HG03066 (cell line): ENCODE results near the gene CSH2.
A peak's percentile ranks its signal among the peaks of the same experiment; 100 is the strongest.

Source experiments
- ATAC-seq: cut with Tn5 transposase; IDR thresholded peaks from one replicate; pipeline ENCODE4 v1.9.1; 2021; ENCODE audit warnings: low read depth; ENCODE audit not compliant: unreplicated experiment

Gene CSH2

DNA sequence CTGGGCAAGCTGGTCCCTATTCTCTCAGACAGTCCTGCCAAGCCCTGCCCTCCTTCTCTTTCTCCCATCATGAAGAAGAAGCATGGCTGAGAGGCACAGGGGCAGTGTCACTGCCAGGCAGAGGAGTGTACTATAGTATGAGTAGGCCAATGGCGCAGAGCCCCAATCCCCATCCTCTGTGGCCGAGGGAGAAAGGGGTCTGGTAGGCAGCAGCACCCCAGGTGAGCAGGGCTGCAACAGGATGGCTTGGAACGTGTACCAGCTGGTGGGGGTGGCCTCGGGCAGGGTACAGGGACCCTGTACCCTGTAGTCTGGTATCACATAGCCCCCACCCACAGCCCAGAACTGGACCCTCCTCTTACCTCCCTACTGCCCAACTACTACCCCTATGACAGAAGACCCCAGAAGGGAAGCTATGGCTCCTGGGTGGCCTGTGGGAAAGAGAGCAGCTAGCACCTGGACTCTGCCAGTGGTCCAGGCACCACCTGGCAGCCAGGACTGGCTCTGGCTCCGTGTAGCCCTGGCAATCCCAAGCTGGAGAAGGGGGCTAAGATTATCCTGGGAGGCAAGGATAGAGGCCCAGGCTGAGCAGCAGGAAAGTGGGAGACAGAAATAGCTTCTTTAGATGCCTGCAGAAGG is 35.4 kb downstream of the CSH2 start:
- no peak for ATAC-seq

DNA sequence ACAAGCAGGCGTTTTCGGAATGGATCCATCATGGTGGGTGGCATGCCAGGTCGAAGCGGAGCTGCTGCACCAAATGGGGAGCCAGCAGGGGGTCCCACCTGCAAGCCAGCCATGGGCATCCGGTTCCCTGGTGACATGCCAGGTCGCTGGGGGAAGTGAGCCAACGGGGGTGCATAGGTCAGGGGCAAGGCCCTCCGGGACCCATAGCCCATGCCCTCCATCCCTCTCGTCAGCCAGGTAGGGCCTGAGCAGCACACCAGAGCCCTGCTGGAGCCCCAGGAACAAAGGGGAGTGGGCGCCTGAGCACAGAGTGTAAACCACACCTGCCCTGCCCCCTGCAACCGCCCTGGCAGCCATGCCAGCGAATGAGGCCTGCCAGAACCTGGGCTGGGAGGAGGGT is 36.0 kb downstream of the CSH2 start:
- ATAC-seq: no peak

DNA sequence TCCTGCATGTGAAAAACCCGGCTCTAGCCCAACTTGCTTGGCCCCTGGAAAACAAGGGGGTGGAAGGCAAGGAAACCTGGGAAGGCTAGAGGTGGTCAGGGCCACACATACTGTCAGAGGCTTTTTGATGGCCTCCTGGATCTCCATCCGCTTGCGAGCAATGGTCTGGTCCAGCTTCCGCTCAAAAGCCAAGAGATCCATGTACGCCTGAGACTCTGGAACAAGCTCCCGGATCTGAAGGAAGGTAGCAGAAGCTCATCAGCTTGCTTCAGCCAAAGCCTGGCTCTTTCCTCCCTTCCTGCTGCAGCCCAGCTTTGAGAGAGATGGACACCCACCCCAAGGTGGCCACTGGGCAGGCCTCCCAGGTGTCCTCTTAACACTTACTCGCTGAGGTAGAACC is 36.7 kb downstream of the CSH2 start:
- ATAC-seq: no peak

DNA sequence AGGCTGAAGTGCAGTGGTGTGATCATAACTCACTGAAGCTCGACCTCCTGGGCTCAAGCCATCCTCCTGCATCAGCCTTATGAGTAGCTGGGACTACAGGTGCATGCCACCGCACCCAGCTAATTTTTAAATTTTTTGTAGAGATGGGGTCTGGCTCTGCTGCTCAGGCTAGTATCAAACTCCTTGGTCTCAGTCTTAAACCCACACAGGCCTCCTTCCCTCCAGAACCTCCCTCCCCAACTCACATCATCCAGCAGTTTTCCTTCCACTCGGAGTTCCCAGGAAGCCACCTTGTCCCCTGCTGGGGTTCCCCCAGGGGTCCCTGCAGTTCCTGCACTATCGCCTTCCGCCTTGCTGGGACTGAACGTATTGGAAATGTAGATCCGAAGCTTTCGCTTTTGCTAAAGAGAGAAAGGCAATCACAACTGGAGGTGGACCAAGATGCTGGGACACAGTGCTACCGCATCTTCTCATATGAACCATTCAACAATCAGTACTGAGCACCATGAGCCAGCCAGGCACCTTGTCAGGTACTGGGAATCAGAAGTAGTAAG is 38.2 kb downstream of the CSH2 start:
- no peak for ATAC-seq

DNA sequence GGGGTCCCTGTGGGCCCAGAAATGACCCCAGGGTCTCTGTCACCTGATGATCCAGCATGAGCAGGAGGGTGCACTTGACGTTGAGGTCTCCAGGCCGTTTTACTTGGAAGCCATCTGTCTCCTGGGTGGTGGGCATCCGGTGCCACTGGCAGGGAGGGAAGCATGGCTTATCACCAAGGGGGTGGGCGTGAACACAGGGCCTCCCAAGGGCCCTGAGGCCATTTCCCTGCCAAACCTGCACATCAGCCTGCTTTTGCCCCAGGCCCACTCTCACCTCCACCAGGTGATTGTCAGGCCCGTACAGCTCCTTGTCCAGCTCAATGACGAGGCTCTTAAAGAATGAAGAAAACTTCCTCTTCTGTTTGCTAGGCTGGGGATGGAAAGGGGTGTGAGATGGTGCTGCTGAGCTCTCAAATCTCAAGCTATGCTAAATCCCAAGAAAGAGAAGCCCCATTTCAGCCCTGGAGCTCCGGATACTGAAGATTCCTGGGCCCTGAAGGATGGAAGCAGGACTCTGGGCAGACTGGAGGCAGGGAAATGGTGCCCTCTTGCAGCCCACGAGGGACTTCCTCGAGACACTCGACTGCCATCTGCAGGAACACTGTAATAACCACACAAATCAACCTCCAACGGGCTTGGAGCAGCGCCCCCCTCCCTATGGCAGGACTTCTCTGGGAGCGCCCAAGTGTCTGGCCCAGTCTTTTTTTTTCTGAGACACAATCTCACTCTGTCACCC is 38.9 kb downstream of the CSH2 start:
- peak; percentile 61 for ATAC-seq

DNA sequence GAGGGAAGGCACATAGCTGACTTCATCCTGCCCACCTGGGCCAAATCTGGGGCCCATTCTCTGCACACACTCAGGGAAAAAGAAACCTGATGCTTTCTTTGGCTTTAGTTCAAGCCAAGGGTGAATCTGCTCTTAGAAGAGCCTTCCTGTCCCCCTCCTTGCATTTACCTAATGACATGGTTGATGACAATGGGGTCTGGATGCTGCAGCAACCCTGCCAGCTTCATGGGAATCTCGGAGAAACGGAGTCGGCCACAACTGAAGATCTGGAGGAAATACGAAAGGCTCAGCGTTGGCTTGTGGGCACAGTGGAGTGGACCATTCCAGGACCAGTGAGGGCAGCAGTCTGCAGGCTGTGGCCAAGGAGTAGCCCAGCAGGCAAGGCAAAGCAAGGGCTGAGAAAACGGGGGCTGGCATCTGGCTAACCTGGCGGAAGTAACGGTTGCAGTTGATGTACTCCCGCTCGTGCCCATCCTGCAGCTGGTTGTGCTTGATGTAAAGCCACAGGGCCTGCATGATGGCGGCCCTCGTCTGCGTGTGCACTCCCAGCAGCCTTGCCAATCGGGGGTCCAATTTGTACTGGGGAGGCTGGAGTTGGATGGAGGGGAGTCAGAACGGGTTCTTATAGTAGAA is 39.6 kb downstream of the CSH2 start:
- ATAC-seq: no peak

DNA sequence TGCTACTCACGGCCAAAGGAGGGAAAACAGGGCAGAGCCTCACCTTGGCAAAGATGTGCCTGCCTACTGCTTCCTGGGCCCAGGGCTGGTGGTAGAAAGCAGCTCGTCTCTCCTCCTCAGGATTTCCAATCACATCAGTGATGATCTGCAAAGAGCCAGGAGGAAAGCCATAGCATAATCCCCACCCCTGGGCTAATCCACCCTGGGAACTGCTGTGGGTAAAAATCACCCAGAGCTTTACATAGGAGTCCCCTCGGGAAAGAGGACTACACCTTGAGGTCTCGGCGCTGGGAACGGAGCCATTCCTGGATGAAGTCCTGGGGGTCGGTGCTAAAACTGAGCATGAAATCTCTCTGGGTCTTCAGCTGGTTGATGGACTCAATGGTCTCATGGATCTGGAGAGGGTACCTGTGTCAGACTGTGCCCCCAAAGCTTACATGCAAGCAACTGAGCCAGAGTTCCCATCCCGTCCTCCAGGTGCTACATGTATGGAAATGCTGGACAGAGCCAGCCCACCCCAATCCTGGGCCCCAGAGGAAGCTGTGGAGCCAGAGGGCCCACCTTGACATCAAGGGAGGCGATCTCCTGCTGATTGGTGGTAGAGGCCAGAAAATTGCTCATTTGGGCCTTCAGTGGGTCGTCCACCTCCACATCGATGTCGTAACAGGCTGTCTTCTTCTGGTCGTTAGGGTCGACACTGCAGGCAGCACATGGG is 40.3 kb downstream of the CSH2 start:
- ATAC-seq: no peak

DNA sequence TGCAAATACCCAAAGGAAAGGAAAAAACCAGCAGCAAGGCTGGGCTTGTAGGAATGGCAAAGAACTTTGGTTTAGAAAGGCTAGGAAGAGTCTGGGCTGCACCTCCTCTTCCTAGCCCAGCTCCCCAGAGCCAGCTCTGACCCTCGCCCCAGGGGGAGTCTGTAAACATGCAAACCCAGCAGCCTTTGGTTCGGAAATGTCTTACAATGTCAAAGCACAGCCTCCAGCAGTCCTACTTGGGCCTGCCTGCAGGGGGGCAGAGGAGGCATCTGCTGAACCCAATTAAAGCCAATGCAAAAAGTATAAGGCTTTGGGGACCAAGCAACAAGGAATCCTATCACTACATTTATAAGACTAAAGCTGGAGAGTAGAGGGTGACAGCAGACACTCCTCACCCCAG is 41.0 kb downstream of the CSH2 start:
- ATAC-seq: no peak

DNA sequence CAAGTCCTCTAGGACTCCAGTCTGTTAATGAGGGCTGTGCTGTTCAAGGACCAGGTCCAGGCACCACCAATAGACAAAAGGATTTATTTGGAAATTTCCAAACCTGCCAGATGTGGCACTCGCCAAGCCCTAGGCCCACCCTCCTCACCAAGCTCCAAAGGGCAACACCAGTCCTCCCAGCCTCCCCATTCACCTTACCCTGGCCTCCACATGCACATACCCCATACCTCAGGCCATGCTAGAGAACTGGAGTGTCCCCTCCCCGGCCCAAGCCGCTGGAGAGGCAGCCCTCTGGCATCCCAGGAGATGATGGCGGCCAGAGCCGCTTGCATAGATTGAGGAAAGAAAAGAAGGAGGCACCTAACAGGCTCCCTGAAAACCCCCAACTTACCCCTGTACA is 41.5 kb downstream of the CSH2 start:
- no peak for ATAC-seq

DNA sequence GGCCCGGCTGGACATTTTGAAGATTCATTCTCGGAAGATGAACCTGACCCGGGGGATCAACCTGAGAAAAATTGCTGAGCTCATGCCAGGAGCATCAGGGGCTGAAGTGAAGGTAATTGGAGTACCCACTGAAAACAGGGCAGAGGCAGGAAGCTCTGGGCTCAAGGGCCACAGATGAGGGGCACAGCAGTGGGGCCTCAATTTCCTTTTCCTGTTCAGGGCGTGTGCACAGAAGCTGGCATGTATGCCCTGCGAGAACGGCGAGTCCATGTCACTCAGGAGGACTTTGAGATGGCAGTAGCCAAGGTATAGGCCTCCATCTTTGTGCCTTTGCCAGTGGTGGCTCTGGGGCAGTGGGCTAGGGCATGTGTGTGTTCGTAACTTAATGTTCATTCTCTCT is 42.0 kb downstream of the CSH2 start:
- ATAC-seq: no peak

DNA sequence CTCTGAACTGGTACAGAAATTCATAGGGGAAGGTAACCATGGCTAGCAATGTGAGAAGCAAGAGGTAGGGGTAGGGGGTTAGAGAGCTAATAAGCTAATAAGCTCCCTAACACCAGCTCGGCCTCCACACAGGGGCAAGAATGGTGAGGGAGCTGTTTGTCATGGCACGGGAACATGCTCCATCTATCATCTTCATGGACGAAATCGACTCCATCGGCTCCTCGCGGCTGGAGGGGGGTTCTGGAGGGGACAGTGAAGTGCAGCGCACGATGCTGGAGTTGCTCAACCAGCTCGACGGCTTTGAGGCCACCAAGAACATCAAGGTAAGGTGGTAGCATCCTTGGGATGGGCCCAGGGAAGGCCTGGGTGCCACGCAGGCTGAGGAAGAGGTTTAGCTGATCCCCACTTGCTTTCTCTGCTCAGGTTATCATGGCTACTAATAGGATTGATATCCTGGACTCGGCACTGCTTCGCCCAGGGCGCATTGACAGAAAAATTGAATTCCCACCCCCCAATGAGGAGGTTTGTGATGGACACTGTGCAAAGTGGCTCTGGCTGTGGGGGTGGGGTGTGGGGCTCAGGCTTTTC is 42.5 kb downstream of the CSH2 start:
- no peak for ATAC-seq

DNA sequence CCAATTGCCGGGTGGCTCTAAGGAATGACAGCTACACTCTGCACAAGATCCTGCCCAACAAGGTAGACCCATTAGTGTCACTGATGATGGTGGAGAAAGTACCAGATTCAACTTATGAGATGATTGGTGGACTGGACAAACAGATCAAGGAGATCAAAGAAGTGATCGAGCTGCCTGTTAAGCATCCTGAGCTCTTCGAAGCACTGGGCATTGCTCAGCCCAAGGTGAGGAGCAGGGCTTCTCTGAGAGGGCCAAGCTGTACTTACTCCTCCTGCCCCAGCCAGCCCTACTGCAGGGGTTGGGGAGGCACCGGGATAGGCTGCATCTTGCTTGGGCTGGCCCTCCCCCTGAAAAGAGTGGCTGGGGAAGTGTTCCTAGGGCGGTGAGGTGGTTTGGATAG is 43.2 kb downstream of the CSH2 start:
- ATAC-seq: no peak

DNA sequence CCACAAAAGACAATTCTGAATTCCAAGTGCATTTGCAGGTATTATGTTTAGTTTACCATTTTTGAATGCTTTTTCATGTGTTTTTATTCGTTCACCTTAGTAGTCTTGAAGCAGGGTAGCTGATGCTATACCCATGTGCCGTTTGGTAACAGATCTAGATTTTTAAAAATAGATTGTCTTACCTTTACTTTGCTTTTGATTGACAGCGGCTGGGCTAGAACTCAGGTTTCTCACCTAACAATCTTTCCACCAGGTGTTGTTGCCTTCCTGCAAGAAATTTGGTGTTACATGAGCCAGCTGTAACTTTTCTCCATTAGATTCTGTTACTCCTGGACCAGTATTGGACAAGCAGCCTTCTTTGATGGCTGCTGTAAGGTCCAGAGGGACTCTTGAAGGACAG is 44.5 kb downstream of the CSH2 start:
- ATAC-seq: no peak

DNA sequence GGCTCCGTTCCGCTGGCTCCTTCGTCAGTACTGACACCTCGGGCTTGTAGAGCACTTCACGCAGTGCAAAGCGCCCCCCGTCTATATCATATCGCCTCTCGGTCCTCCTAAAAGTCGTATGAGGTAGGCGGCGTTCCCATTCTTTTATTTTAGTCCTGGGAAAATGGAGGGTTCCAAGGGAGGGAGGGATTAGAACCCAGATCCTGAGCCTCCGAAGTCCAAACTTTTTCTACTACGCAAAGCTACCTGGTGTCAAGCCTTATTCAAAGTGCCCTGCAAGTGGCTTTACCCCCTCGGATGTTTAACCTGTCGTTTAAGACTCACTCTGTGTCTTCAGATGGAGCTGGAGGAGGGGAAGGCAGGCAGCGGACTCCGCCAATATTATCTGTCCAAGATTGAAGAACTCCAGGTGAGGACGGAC is 45.7 kb downstream of the CSH2 start:
- no peak for ATAC-seq

DNA sequence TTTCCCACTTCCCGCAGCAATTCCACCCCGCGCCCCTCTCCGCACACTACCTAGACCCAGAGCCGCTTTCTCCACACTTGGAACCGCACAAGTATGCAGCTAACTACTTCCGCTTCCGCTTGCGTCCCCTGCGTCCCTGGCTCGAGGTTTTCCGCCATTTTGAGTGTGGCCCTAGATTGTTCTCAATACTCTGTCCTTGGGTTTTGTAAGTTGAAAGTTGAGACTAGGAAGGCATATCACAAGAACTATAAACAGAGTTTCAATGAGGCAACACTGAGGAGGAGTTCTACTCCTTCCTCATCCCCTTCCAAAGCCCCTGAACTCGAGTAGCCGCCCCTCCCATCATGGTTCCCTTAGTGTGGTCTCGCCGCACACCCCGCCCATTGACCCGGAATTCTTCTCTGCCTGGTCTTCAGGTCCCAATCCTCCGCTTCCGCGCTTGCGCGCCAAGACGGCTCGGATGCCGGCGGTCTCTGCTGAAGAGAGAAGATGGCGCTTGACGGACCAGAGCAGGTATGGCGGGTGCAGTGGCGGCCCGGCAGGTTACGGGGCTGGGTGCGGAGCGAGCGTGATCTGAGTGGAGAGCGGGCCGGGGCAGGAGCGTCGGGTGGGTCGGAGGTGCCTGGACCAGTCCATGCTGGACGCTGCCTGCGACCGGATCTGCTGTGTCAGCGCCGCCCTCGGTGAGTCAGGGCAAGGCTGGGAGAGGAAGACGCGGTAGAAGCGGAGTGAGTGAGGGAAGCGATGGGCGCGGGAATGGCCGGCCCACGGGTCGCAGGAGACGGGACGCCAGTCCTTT is 46.3 kb downstream of the CSH2 start, which contains the start of the genes FTSJ3 and PSMC5:
Gene FTSJ3 (minus strand): TSS at position 662 of the 799 bp plus-strand sequence. CDS start 761 bp downstream, outside the sequence.
Gene PSMC5 (plus strand): TSS at position 430 of the 799 bp plus-strand sequence. CDS start 60 bp downstream, at position 490.
- ATAC-seq: peak; percentile 87

DNA sequence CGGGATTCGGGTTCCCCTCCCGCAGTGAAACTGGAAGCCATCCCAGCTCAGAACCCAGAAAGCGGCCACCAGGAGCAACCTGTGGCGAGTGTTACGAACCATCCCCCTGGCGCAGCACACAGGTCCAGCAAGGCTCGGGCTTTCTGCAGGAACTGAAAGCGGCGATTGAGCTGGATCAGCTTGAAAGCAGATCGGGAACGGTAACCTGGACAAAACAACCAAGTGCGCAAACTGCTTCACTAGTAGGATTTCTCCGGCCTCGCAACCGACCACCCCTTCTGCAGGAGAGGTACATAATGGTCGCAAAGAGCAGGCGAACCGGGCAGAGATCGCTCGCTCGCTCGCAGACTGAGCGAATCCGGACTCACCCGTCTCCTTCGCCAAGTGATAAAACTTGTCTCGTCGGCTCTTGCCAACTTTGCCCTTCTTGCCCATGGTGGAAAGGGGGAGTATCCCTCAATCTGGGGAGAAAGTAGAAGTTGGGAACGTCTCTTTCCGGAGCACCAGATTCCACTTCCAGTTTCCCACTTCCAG is 46.9 kb downstream of the CSH2 start:
- ATAC-seq: peak; percentile 8

DNA sequence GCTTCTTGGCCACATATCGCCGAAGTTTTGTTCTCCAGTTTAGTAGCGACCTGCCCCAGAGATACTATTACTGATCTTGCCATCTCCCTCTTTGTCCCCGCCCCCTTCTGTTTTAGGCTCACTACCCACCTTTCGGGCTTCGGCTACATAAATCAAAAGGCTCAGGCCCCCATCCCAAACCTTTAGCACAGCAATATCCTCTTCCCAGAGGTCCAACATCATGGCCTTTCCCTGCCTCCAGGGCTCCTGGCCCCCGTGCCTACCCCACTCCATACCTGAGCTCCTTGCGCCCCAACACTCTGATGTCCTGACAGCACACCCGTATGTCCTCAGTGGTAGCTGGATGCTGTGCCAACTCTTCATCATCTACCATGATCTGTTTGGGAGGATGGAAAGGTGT is 49.1 kb downstream of the CSH2 start:
- no peak for ATAC-seq

DNA sequence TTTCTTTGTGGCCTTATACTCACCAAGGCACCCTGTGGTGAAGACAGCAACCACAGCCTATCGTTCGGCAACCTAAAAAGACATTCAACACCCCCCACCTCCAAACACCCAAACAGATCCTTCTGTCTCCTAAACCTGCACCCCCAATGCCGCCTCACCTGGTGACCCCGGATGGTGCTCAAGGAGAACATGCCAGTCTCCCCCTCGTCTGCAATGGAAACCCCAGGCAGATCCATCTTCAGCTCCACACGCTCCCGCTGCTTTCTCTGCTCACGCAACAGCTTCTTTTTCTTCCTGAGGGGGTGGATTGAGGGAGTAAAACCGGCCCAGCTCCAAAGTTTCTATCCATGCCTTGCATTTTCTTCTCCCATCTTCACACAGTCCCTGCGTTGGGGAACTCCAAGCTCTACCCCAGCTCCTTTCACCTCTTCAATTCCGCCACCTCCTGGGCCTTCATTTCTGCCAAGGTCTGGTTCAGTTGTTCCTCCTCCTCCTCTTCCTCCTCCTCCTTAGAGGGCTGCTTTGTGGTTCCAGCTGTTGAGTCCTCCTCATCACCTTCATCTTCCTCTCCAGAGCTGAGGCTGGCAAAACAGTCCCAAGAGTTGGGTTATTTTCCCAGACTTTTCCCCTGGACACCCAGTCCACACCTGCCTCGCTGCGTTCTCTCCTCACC is 49.7 kb downstream of the CSH2 start:
- no peak for ATAC-seq

DNA sequence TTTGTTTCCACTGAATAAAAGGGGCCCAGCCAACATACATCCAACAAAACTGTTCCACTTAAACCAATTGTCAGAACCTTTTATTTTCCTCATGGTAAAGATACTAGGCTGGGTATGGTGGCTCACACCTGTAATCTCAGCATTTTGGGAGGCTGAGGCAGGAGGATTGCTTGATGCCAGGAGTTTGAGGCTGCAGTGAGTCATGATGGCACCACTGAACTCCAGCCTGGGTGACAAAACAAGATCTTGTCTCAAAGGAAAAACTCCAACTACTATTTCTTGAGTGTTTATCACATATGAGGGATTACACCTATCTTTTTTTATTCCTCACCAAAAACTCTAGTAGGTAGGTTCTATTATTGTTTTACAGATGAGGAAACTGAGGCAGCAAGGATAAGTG is 50.9 kb downstream of the CSH2 start:
- ATAC-seq: no peak
